GM12878 (cell line): Measurements from ENCODE around the gene GRK1. TPM values are rescaled to one million over a fixed set of nuclear protein-coding genes. Genes with fewer than 3 reads are reported as not detected.

Experiments
- ATAC-seq: fragments of 200-7000 bp; cut with Tn5 transposase; 3 replicates; pipeline ENCODE4 v1.9.1; 2020; ENCODE audit warnings: mild to moderate bottlenecking, moderate library complexity
- BruUV-seq: library from RNA; stranded (reverse); fragments of 400-500 nt; replicated peaks from 2 replicates; lab custom pipeline; 2021; lab: Mats Ljungman, UMichigan
- CTCF ChIA-PET: fragments of 300-600 bp; sonication (Branson Sonifier 250); formaldehyde crosslinking; extraction: SDS; loops from one replicate; lab custom pipeline; 2021; ENCODE audit warnings: inconsistent platforms; lab: Yijun Ruan, JAX
- POLR2A ChIA-PET: fragments of 350-600 bp; formaldehyde crosslinking; extraction: SDS; loops from one replicate; lab custom pipeline; 2021; ENCODE audit warnings: inconsistent platforms; lab: Charles Lee
- RAD21 ChIA-PET: fragments of 300-600 bp; sonication (Branson Sonifier 250); formaldehyde crosslinking; loops from one replicate; lab custom pipeline; 2023; ENCODE audit warnings: antibody characterized with exemption; ENCODE audit not compliant: unreplicated experiment; lab: Charles Lee
- SMC1A ChIA-PET: fragments of 300-600 bp; sonication (Branson Sonifier 250); formaldehyde crosslinking; loops from one replicate; lab custom pipeline; 2023; ENCODE audit not compliant: unreplicated experiment, uncharacterized antibody; lab: Charles Lee
- DNase-seq: peaks from one replicate; pipeline ENCODE4 v3.0.0-alpha.2; 2011; ENCODE audit warnings: low read depth, low spot score
- FAIRE-seq: peaks from 3 replicates; lab custom pipeline; 2011; peaks lifted over from hg19 to GRCh38; lab: Jason Lieb, UNC
- H2AFZ ChIP-seq: 2 replicates; pipeline ENCODE4 v1.6.0; 2011; ENCODE audit warnings: low read depth, low read length, control low read depth; ENCODE audit not compliant: control insufficient read depth
- H3K27ac ChIP-seq: 2 replicates; pipeline ENCODE4 v1.5.1; 2011; ENCODE audit warnings: control low read depth; ENCODE audit not compliant: control insufficient read depth, insufficient read depth
- H3K27me3 ChIP-seq, 2 experiments: replicated peaks in 1 of 2; 2 replicates each; pipeline versions ENCODE4 v1.6.0 to v1.6.1; 2011; ENCODE audit warnings: low read length in 1 of 2; ENCODE audit not compliant: control insufficient read depth in 2 of 2, insufficient read depth in 2 of 2
- H3K36me3 ChIP-seq, 2 experiments: 2 replicates each; pipeline ENCODE4 v1.5.1; 2011; ENCODE audit warnings: low read length in 1 of 2; ENCODE audit not compliant: control insufficient read depth in 2 of 2, insufficient read depth in 2 of 2
- H3K4me1 ChIP-seq: 2 replicates; pipeline ENCODE4 v1.6.1; 2011; ENCODE audit warnings: mild to moderate bottlenecking, low read length, moderate library complexity, mixed read lengths; ENCODE audit not compliant: control insufficient read depth, insufficient read depth
- H3K4me2 ChIP-seq: 2 replicates; pipeline ENCODE4 v1.6.0; 2011; ENCODE audit warnings: control low read depth; ENCODE audit not compliant: control insufficient read depth, insufficient read depth
- H3K4me3 ChIP-seq: fragments of 200-600 bp; sonication (generic); 2 replicates; pipeline ENCODE4 v1.5.1; 2016
- H3K79me2 ChIP-seq: 2 replicates; pipeline ENCODE4 v1.6.0; 2011; ENCODE audit warnings: low read length; ENCODE audit not compliant: control insufficient read depth, insufficient read depth
- H3K9ac ChIP-seq: 2 replicates; pipeline ENCODE4 v1.8.0; 2011; ENCODE audit warnings: low read length, control low read depth, mixed read lengths; ENCODE audit not compliant: control insufficient read depth, insufficient read depth
- H3K9me3 ChIP-seq: replicated peaks from 3 replicates; pipeline ENCODE4 v1.5.1; 2011; ENCODE audit warnings: mild to moderate bottlenecking, low read length; ENCODE audit not compliant: control insufficient read depth, insufficient read depth
- H4K20me1 ChIP-seq: 2 replicates; pipeline ENCODE4 v1.6.0; 2011; ENCODE audit not compliant: control insufficient read depth, insufficient read depth
- CBFB ChIP-seq: IDR thresholded peaks from 2 replicates; pipeline ENCODE4 v1.6.1; 2016; ENCODE audit warnings: antibody characterized with exemption, low read depth
- CEBPZ ChIP-seq: fragments of 150-350 bp; IDR thresholded peaks from 2 replicates; pipeline ENCODE4 v1.6.1; 2016; ENCODE audit warnings: low read depth, low read length
- POLR2AphosphoS2 ChIP-seq: IDR thresholded peaks from 2 replicates; pipeline ENCODE4 v1.6.1; 2011; ENCODE audit warnings: low read depth, mild to moderate bottlenecking, low read length, improper control_type of control experiment, moderate library complexity
- RFX5 ChIP-seq: IDR thresholded peaks from 2 replicates; pipeline ENCODE4 v1.6.1; 2011; ENCODE audit warnings: low read depth, low read length, improper control_type of control experiment
- SPI1 ChIP-seq: IDR thresholded peaks from 2 replicates; pipeline ENCODE4 v1.6.1; 2011; ENCODE audit warnings: low read depth, mild to moderate bottlenecking, low read length, moderate library complexity, borderline replicate concordance; ENCODE audit not compliant: insufficient read depth
- SRF ChIP-seq, 2 experiments: IDR thresholded peaks; 2 replicates each; pipeline ENCODE4 v1.6.1; 2011; ENCODE audit warnings: low read depth in 2 of 2, low read length in 2 of 2, mild to moderate bottlenecking in 1 of 2, moderate library complexity in 1 of 2
- STAT3 ChIP-seq: IDR thresholded peaks from 2 replicates; pipeline ENCODE4 v1.6.1; 2011; ENCODE audit warnings: low read depth, low read length, improper control_type of control experiment
- TBL1XR1 ChIP-seq: IDR thresholded peaks from 2 replicates; pipeline ENCODE4 v1.6.1; 2012; ENCODE audit warnings: low read depth, low read length, improper control_type of control experiment
- USF1 ChIP-seq: IDR thresholded peaks from 2 replicates; pipeline ENCODE4 v1.6.1; 2011; ENCODE audit warnings: borderline replicate concordance, low read depth, mild to moderate bottlenecking, moderate library complexity, mixed read lengths, low read length; ENCODE audit not compliant: insufficient read depth; ENCODE audit errors: extremely low read length
- ZBTB33 ChIP-seq: fragments of 450-650 bp; IDR thresholded peaks from 2 replicates; pipeline ENCODE4 v1.6.1; 2017; ENCODE audit warnings: mild to moderate bottlenecking
- WGBS: methylation state at CpG from one replicate; pipeline ENCODE4 v1.1.6; 2016; ENCODE audit warnings: low lambda C conversion rate; ENCODE audit not compliant: insufficient replicate concordance, insufficient coverage; ENCODE audit errors: missing lambda C conversion rate; 5-methylcytosine and 5-hydroxymethylcytosine counted together
- in situ Hi-C: fragments of 300-500 bp; cut with MboI; formaldehyde crosslinking; loops from 9 replicates; pipeline ENCODE4 v1.14.3; 2018; ENCODE audit warnings: mixed read lengths
- intact Hi-C: fragments of 100-400 bp; cut with micrococcal nuclease; formaldehyde crosslinking; loops from one replicate; pipeline ENCODE4 v1.14.2; 2022; ENCODE audit not compliant: unreplicated experiment
- polyA plus RNA-seq, 11 experiments: library from polyadenylated mRNA; depleted of rRNA in 4 of 11; unstranded in 6 of 11; stranded (reverse) in 5 of 11; fragments of >200 nt; fragmentation: Nextera tagmentation in 4 of 11; fragmentation: Illumina TruSeq in 1 of 11; extraction: Ambion mirVana in 4 of 11; extraction: Trizol in 1 of 11; gene quantifications; 1 replicate in 1 of 11; 2 replicates in 10 of 11; pipeline versions ENCODE4 v1.2.1 to v1.2.3, GENCODE V29; 2011 to 2016; ENCODE audit warnings: inconsistent platforms in 2 of 11, missing spikeins in 2 of 11, low read depth in 1 of 11
- total RNA-seq, 4 experiments: library from RNA; depleted of rRNA in 3 of 4; stranded (reverse); fragments of >200 nt in 3 of 4; fragmentation: Illumina TruSeq in 1 of 4; extraction: Trizol in 1 of 4; gene quantifications; 2 replicates each; pipeline versions ENCODE4 v1.2.1 to v1.2.3, GENCODE V29; 2013 to 2021

Gene GRK1
- total and polyA plus RNA-seq, 10 of the 15 experiments (the other 5 are each of a cell fraction or from before 2014, with no cell fraction given): under 0.01 to 0.04 TPM; not detected in 8

- TF ChIP-seq CEBPZ (no peak), RFX5 (no peak), SRF (IDR thresholded peaks at IDR 0.05; ENCODE audit: low read depth in 2 of 2, low read length in 2 of 2) (no peak), TBL1XR1 (no peak), ZBTB33 (no peak), CBFB (no peak)
- TF ChIP-seq, all 136 proteins: peak for 0
These were observed 103.4 kb downstream of the GRK1 start (continued) for GRCh38 chr13:113770441-113770840.

GRCh38 chr13:113770937-113771336, 103.9 kb downstream of the GRK1 start:
- Histone ChIP-seq H3K79me2 (no peaks in the 10 kb centered on the region), H3K27ac (no peak overlapping the region), H3K36me3 (no peaks in the 10 kb centered on the region), H3K4me2 (no peak overlapping the region), H3K4me3 (no peak overlapping the region), H2AFZ (no peak overlapping the region), H3K9ac (no peak overlapping the region), H3K27me3 (no peaks in the 10 kb centered on the region; a peak in 1 of 4 replicates), H4K20me1 (no peaks in the 10 kb centered on the region), H3K4me1 (no peaks in the 10 kb centered on the region), H3K9me3 (no peaks in the 10 kb centered on the region)
- POLR2A ChIA-PET: no interaction called here
- TF ChIP-seq USF1 (no peak), SPI1 (no peak), POLR2AphosphoS2 (no peak), STAT3 (no peak)
- DNase-seq (no peak), FAIRE-seq (no peak), ATAC-seq (no peak)
- RAD21 ChIA-PET: no interaction called here
- WGBS: 62% methylated on average over 5 of the region's 5 CpGs
- SMC1A ChIA-PET: no interaction called here
- CTCF ChIA-PET: no interaction called here
- in situ Hi-C loops (no loop called here), intact Hi-C loops (no loop called here)
- no TSS peak for BruUV-seq
